Astrocyte (in vitro differentiated cells and primary cell): ENCODE results near the gene RPL7A.

Source experiments
- CTCF ChIP-seq: IDR thresholded peaks from 2 replicates; pipeline ENCODE4 v1.5.1; 2011; ENCODE audit warnings: low read depth, mild to moderate bottlenecking, inconsistent platforms, low read length, moderate library complexity; ENCODE audit not compliant: insufficient read depth
- EZH2 ChIP-seq: IDR thresholded peaks from 2 replicates; pipeline ENCODE4 v1.6.1; 2012; ENCODE audit warnings: mild to moderate bottlenecking, low read length, inconsistent platforms; ENCODE audit not compliant: insufficient read depth

DNA sequence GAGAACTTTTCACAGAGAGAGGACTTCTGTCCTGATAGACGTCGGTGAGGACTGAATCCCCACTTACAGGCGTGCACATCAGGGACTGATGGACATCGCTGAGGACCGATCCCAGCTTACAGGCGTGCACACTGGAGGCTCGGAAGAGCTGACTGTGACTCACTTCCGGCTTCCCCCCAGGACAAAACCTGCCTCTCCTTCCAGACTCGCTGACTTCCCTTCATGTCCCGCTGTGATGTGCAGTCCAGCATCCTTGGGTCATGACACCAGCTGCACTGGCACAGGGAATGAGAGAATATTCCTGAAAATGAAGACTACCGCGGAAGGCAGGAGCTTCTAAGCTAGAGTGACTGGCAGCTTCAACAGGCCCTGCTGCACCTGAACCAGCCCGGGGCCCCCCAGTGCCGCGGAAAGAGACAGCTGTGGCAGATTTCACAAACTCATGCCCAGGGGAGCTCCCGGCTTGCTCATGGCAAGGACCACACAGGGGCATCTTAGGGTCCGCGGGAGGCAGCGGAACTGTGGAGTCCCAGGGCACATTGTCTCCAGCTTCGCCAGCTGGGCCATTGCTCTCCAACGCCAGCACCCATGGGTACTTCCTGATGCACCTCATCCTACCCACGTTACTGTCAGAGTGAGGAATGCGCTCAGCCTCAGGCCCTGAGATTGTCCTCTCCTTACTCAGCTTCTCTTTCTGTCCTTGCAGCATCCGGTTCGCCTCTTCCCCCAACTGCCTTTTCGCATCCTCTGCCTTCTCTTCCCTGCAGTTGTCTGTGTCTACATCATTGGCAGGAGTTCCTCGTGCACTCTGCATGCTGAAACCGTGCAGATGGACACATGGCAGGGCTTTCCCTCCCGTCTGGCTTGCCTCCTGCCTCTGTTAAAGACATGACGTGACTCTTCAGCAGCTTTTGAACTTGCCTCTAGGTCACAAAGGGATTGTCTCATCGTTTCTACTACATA, 41.5 kb upstream of the RPL7A start:
- TF ChIP-seq CTCF (no peak), EZH2 (no peak)
